LNCaP clone FGC (cell line): Measurements from ENCODE around the gene LCAT.
"Not testable (repeated sequence)": the region's sequence is repeated elsewhere in the genome, so short reads cannot be mapped to it uniquely, and the experiment has no call there.

Experiments
- DNase-seq: peaks from one replicate; pipeline ENCODE4 v3.0.0-alpha.2; 2011; ENCODE audit warnings: low read depth
- H3K4me3 ChIP-seq: 2 replicates; pipeline ENCODE4 v1.5.1; 2011; ENCODE audit warnings: mild to moderate bottlenecking, low read depth, low read length, control low read depth
- CTCF ChIP-seq: IDR thresholded peaks from 2 replicates; pipeline ENCODE4 v1.5.1; 2012; ENCODE audit warnings: mild to moderate bottlenecking; ENCODE audit not compliant: control insufficient read depth, insufficient read depth; ENCODE audit errors: extremely low read depth

The LCAT gene

DNA sequence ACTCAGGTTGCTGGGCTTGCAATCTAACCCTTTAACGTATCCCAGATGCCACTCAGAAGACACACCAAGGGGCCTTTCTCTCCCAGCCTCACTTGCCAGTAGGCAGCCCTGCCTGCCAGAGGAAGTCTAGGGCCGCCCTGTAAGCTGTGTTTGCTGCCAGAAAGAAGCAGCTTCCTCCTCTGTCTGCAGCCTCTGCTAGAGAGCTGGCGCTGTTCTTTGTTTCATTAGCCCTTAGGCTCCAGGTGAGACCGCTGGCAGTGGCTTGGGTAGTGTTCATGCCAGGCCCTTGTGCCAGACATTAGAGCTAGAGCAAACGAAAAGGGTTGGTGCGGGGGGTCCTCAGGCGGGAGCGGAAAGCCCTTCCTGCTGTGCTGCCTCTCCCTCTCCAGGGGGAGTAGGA is 21.2 kb downstream of the LCAT start:
- peak; percentile 93 for DNase-seq
- TF ChIP-seq CTCF, result peak; percentile 33
- H3K4me3 ChIP-seq, result peak overlapping the region; percentile 4; the same call in 1 of the 2 replicates

DNA sequence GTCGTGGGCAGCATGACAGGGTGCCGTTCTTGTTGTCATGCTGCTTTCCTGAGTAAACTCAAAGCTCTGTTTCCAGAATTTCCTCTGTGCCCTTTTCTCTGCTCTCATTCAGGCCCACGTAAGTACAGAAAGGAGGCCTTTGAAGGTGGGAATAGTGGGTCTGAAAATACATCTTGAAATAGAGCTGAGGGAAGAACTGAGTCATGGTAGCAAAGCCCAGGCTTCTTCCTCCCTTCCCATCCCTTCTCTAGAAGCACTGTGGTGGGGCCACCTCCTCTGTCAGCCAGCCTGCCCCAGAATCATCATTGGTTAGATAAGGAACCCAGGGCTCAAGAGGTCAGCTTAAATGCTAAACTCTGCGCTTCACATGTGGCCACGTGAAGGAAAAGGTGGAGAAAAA is 21.7 kb downstream of the LCAT start:
- TF ChIP-seq CTCF, result no peak
- no peak for DNase-seq

DNA sequence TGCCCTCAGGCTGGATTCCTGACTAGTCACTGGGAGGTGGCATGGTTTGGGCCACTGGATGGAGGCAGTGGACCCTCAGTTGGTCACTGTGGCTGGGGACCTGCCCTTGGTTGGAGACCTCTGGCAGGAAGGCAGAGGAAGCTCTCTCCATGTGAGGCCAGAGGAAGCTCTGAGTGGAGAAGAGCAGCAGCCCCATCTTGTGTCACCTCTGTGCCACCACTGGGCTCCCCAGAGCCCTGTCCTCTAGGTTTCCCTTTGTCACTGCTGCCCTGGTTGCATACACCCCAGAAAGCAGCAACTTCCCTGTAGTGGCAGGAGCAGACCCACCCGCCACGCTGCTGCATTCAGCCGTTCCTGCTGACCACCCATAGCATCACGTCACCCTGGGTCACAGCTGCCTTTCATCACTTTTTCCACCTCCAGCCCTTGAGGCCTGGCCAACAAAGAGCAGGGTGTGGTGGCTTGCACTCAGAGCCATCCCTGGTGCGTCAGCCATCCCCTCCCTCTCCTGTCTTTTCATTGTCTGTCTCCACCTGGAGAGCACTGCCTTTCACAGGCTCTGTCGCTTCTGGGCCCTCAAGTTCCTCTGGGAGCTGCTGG is 24.2 kb downstream of the LCAT start:
- TF ChIP-seq CTCF, result no peak
- H3K4me3 ChIP-seq, result no peak overlapping the region
- no peak for DNase-seq

More for the DNA sequence above, 21.7 kb downstream of the LCAT start:
- no peak overlapping the region for H3K4me3 ChIP-seq

- no peak for TF ChIP-seq CTCF
- H3K4me3 ChIP-seq, result no peak overlapping the region
- no peak for DNase-seq
Measured at GRCh38 chr16:67917852-67918236, 26.1 kb downstream of the LCAT start.

DNA sequence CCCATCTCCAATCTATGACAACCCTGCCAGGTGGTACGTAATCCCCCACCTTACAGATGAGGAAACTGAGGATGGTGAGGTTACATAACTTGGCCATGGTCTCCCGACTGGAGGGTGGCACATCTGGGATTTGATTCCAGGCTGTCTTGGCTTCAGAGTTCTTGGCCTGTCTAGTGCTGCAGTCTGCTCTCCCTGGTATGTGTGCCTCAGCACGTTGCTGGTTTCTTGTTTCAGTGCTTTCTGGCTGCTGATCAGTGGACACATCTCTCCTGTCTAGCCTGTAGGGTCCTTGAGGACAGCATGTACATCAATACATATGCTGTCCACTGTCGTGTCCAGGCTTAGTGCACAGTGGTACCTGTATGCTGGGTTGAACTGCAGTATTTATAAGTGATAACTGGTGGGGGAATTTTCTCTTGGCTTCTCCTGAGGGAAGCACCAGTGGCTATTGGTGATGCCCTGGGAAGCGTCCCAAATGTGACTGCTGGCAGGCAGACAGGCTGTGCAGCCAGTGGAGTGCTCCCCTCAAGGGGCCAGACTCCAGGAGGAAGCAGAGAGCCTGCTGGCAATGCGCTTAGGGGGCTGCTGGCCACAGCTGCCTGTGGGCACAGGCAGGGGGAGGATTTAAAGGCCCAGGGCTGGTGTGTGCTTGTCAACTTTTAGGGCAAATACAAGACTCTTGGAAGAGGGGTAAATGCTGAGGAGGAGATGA is 26.6 kb downstream of the LCAT start:
- no peak for DNase-seq
- H3K4me3 ChIP-seq, result no peak overlapping the region
- no peak for TF ChIP-seq CTCF

DNA sequence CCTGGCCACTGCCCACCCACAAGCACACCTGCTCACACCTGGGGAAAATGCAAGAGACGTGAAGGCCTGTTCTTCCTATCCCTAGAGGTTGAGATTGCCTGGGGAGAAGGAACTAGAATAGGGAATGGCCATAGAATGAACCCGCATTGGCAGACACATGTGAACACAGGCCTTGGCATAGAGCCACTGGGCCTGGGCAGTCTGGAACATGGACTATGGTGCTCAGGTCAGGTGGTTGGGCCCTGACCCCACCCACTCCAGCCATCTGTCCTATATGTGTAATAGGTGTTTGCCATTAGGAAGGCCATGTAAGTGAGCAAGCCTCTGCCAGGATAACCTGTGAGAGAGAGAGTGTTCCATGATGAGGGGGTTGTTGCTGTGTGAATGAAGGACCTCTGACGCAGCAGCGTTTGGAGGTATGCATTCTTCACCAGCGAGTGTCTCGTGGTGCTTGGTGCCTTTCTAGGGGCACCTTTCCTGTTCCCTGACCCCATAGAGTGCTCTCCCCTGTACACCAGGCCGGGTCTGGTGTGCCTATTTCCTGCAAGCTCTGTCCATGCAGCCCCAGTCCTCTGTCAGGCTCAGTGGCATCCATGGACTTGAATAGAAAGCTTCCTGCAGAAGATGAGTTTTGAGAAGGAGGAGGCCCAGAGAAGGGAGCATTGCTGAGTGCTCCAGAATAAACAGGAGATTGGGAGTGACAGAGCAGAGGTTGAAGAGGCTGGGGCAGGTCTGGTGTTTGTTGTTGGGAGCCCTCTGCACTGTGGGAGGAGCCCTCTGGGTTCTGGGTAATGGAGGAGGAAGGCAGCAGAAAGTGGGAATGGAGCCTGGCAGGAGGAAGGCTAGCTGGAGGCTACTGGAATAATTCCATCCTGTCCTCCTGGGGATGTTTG is 27.8 kb downstream of the LCAT start:
- TF ChIP-seq CTCF, result no peak
- peak; percentile 73 for DNase-seq
- no peak overlapping the region for H3K4me3 ChIP-seq

DNA sequence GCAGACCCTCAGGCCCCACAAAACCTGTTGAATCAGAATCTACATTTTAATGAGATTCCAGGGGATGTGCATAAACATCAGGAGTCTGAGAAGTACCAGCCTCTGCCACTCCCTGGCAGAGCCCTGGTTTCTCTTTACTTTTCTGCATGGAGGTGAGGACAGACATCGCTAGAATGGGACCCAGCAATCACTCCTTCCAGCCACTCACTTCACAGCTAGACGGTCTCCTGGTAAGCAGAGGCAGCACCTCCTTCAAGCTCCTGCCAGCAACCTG is 28.5 kb downstream of the LCAT start:
- H3K4me3 ChIP-seq, DNase-seq: not testable (repeated sequence)
